ENCODE data around the gene AP1S1.

GRCh38 chr7:101169110-101169837, 15.0 kb downstream of the AP1S1 start:
- TF ChIP-seq CTCF (IDR thresholded peaks at IDR 0.05) = no peak
- no peak for TF ChIP-seq POLR2A (IDR thresholded peaks at IDR 0.05)
- no peak for TF ChIP-seq EP300 (IDR thresholded peaks at IDR 0.05)

Measured in tibial nerve (tissue), 4 donors.